ENCODE measurements around the gene LENG8. TPM values are rescaled to one million over a fixed set of nuclear protein-coding genes. Genes with fewer than 3 reads are reported as not detected.
A peak's percentile ranks its signal among the peaks of the same experiment; 100 is the strongest.

Gene LENG8
- total RNA-seq, 6 donors from 2014 or later, result 72.2 to 1,027 (median 188) TPM

DNA sequence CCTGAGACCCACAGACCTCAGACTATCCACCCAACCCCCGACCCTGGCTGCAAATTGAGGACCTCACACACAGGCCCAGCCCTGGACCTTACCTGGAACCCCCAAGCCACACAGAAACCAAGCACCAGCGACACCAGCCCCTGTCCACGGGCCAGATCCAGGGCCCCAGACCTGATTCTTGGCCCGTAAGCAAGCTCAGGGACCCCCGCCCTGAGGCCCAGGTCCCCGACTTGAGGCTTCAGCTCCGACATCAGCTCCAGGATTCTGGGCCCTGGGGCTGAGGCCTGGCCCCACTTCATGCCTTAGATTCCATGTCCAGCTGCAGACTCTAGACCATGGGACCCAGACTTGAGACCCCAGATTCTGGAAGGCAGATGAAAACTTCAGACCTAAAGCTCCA is 27.5 kb upstream of the LENG8 start:
- TF ChIP-seq POLR2AphosphoS5 (IDR thresholded peaks at IDR 0.05) (no peak), POLR2A (IDR thresholded peaks at IDR 0.05) (no peak), EP300 (IDR thresholded peaks at IDR 0.05) (no peak)
- TF ChIP-seq, protein P1, sequence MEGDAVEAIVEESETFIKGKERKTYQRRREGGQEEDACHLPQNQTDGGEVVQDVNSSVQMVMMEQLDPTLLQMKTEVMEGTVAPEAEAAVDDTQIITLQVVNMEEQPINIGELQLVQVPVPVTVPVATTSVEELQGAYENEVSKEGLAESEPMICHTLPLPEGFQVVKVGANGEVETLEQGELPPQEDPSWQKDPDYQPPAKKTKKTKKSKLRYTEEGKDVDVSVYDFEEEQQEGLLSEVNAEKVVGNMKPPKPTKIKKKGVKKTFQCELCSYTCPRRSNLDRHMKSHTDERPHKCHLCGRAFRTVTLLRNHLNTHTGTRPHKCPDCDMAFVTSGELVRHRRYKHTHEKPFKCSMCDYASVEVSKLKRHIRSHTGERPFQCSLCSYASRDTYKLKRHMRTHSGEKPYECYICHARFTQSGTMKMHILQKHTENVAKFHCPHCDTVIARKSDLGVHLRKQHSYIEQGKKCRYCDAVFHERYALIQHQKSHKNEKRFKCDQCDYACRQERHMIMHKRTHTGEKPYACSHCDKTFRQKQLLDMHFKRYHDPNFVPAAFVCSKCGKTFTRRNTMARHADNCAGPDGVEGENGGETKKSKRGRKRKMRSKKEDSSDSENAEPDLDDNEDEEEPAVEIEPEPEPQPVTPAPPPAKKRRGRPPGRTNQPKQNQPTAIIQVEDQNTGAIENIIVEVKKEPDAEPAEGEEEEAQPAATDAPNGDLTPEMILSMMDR (IDR thresholded peaks at IDR 0.05), result no peak
- Histone ChIP-seq H3K9me3 (no peaks in the 10 kb centered on the region), H3K4me3 (no peak overlapping the region), H3K4me1 (peaks cover 5 to 9% (median 8%) of the 10 kb centered on the region in 4 donors), H3K27ac (no peak overlapping the region), H3K27me3 (peaks cover 1 to 26% (median 16%) of the 10 kb centered on the region in 4 donors), H3K36me3 (no peaks in the 10 kb centered on the region)
- 76 to 86% methylated on average over 6 to 7 of the region's 7 CpGs for WGBS, 2 donors
- DNase-seq, result no peak
- no peak for ATAC-seq (ENCODE audit: low FRiP score in 2 of 2)

DNA sequence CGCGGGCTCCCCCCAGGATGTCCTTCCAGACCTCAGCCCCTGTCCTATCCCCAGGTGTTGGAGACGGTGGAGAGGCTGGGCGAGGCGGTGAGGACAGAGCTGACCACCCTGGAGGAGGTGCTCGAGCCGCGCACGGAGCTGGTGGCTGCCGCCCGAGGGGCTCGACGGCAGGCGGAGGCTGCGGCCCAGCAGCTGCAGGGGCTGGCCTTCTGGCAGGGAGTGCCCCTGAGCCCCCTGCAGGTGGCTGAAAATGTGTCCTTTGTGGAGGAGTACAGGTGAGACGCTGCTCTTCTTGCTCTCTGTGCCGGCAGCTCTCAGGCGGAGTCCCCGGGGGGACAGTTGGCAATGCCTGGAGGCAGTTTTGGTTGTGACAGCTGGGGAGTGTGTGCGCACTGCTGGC is 26.9 kb upstream of the LENG8 start:
- TF ChIP-seq EP300 (IDR thresholded peaks at IDR 0.05), result no peak
- TF ChIP-seq POLR2AphosphoS5 (IDR thresholded peaks at IDR 0.05), result no peak
- TF ChIP-seq, protein P1 (IDR thresholded peaks at IDR 0.05), result no peak
- TF ChIP-seq POLR2A (IDR thresholded peaks at IDR 0.05), result no peak

GRCh38 chr19:54424201-54424600 is 24.8 kb upstream of the LENG8 start:
- H3K27ac ChIP-seq, result no peak overlapping the region
- TF ChIP-seq POLR2AphosphoS5 (IDR thresholded peaks at IDR 0.05) (no peak), POLR2A (IDR thresholded peaks at IDR 0.05) (no peak), EP300 (IDR thresholded peaks at IDR 0.05) (no peak)
- TF ChIP-seq, protein P1 (IDR thresholded peaks at IDR 0.05), result no peak
- H3K36me3 ChIP-seq, result no peaks in the 10 kb centered on the region
- H3K9me3 ChIP-seq, result no peaks in the 10 kb centered on the region
- no peak overlapping the region for H3K4me3 ChIP-seq
- ATAC-seq (ENCODE audit: low FRiP score in 2 of 2) (no peak), DNase-seq (peak in 1 of 2 donors; percentile 67)
- peaks cover 0 to 3% (median 0%) of the 10 kb centered on the region in 4 donors for H3K4me1 ChIP-seq
- H3K27me3 ChIP-seq, result peaks cover 1 to 23% (median 12%) of the 10 kb centered on the region in 4 donors
- WGBS, 2 donors, result 84 to 90% methylated on average over 8 to 14 of the region's 14 CpGs

More for the DNA sequence above, 26.9 kb upstream of the LENG8 start:
- peak in 1 of 2 donors; percentile 70 for DNase-seq
- ATAC-seq (ENCODE audit: low FRiP score in 2 of 2), result no peak
- no peak overlapping the region for H3K27ac ChIP-seq
- peaks cover 1 to 20% (median 13%) of the 10 kb centered on the region in 4 donors for H3K27me3 ChIP-seq
- H3K4me3 ChIP-seq, result no peak overlapping the region
- H3K4me1 ChIP-seq, result peaks cover 5 to 9% (median 8%) of the 10 kb centered on the region in 4 donors
- no peaks in the 10 kb centered on the region for H3K36me3 ChIP-seq
- WGBS, 2 donors, result 69 to 86% methylated on average over 15 to 20 of the region's 20 CpGs
- no peaks in the 10 kb centered on the region for H3K9me3 ChIP-seq

GRCh38 chr19:54424660-54425381 is 24.2 kb upstream of the LENG8 start:
- H3K36me3 ChIP-seq, result no peaks in the 10 kb centered on the region
- no peak for TF ChIP-seq POLR2A (IDR thresholded peaks at IDR 0.05)
- TF ChIP-seq POLR2AphosphoS5 (IDR thresholded peaks at IDR 0.05), result no peak
- TF ChIP-seq EP300 (IDR thresholded peaks at IDR 0.05), result no peak
- TF ChIP-seq, protein P1 (IDR thresholded peaks at IDR 0.05), result no peak
- H3K9me3 ChIP-seq, result no peaks in the 10 kb centered on the region
- ATAC-seq (ENCODE audit: low FRiP score in 2 of 2), result no peak
- no peak for DNase-seq
- H3K4me1 ChIP-seq, result peaks cover 0 to 3% (median 0%) of the 10 kb centered on the region in 4 donors
- WGBS, 2 donors, result 85 to 89% methylated on average over 32 to 35 of the region's 36 CpGs
- no peak overlapping the region for H3K4me3 ChIP-seq
- H3K27ac ChIP-seq, result no peak overlapping the region
- H3K27me3 ChIP-seq, result peaks cover 1 to 29% (median 13%) of the 10 kb centered on the region in 4 donors

Data from upper lobe of left lung (tissue), 6 donors.